Breast epithelium (tissue), 4 donors: ENCODE results near the gene F3. TPM values are rescaled to one million over a fixed set of nuclear protein-coding genes. Genes with fewer than 3 reads are reported as not detected.
A peak's percentile ranks its signal among the peaks of the same experiment; 100 is the strongest.

Experiments
- DNase-seq, 2 donors: peaks; one replicate each; pipeline ENCODE4 v3.0.0-alpha.2; 2019; ENCODE audit warnings: low spot score in 2 of 2
- H3K27ac ChIP-seq, 2 donors: fragments of 200-600 bp; sonication (generic) in 1 of 2; one replicate each; pipeline ENCODE4 v1.5.1; 2016 to 2019; ENCODE audit warnings: mild to moderate bottlenecking in 1 of 2
- H3K27me3 ChIP-seq, 2 donors: fragments of 200-600 bp; sonication (generic) in 1 of 2; one replicate each; pipeline versions ENCODE4 v1.5.1 to v1.6.0; 2017 to 2019; ENCODE audit warnings: control low read depth in 1 of 2, mild to moderate bottlenecking in 1 of 2
- H3K36me3 ChIP-seq: fragments of 200-600 bp; one replicate; pipeline ENCODE4 v1.5.1; 2019
- H3K4me1 ChIP-seq, 2 donors: fragments of 200-600 bp; sonication (generic); one replicate each; pipeline ENCODE4 v1.5.1; 2016 to 2019; ENCODE audit warnings: control low read depth in 1 of 2
- H3K4me3 ChIP-seq, 3 donors: fragments of 200-600 bp; sonication (generic); 1 replicate in 2 of 3; 2 replicates in 1 of 3; pipeline ENCODE4 v1.5.1; 2016 to 2019; ENCODE audit warnings: mild to moderate bottlenecking in 3 of 3, moderate library complexity in 2 of 3
- H3K9me3 ChIP-seq, 2 donors: fragments of 200-600 bp; sonication (generic) in 1 of 2; one replicate each; pipeline ENCODE4 v1.5.1; 2016 to 2019; ENCODE audit warnings: control low read depth in 1 of 2
- CTCF ChIP-seq, 3 donors: fragments of 450-650 bp; IDR thresholded peaks; one replicate each; pipeline ENCODE4 v1.5.1; 2016 to 2017; ENCODE audit warnings: antibody characterized with exemption in 3 of 3, mild to moderate bottlenecking in 3 of 3, moderate library complexity in 3 of 3
- POLR2A ChIP-seq: fragments of 450-650 bp; IDR thresholded peaks from one replicate; pipeline ENCODE4 v1.6.1; 2016; ENCODE audit warnings: antibody characterized with exemption, mild to moderate bottlenecking, moderate library complexity
- POLR2AphosphoS5 ChIP-seq, 3 donors: sonication (generic); formaldehyde crosslinking; IDR thresholded peaks; one replicate each; pipeline ENCODE4 v1.6.1; 2017; ENCODE audit warnings: antibody characterized with exemption in 3 of 3
- intact Hi-C: fragments of 100-400 bp; cut with DNase I; formaldehyde crosslinking; loops from one replicate; pipeline ENCODE4 v1.15.1; 2023; ENCODE audit warnings: low total_unique reads
- total RNA-seq, 3 donors: library from RNA; depleted of rRNA; stranded (reverse); fragments of >200 nt; gene quantifications; one replicate each; pipeline ENCODE4 v1.1.0, GENCODE V29; 2016

F3 gene
- total RNA-seq, 3 donors from 2014 or later = 61.9 to 115 (median 108) TPM

GRCh38 chr1:94565901-94566300 is 24.3 kb upstream of the F3 start:
- H3K9me3 ChIP-seq = no peaks in the 10 kb centered on the region
- intact Hi-C loops = no loop called here
- DNase-seq = no peak

GRCh38 chr1:94562519-94563260 is 21.1 kb upstream of the F3 start:
- Histone ChIP-seq H3K4me1 (no peaks in the 10 kb centered on the region), H3K27me3 (no peaks in the 10 kb centered on the region), H3K27ac (peak overlapping the region in 1 of 2 donors; percentile 7), H3K36me3 (no peaks in the 10 kb centered on the region), H3K9me3 (no peaks in the 10 kb centered on the region), H3K4me3 (no peak overlapping the region)
- DNase-seq = no peak
- intact Hi-C loops = loop anchor here (5.0 kb wide), 1 partner anchor 225 kb away; no protein-coding TSS in a partner anchor
- TF ChIP-seq POLR2AphosphoS5 (IDR thresholded peaks at IDR 0.05) = no peak
- no peak for TF ChIP-seq CTCF (IDR thresholded peaks at IDR 0.05)
- no peak for TF ChIP-seq POLR2A

More at GRCh38 chr1:94565901-94566300, 24.3 kb upstream of the F3 start:
- TF ChIP-seq CTCF (IDR thresholded peaks at IDR 0.05) (no peak), POLR2AphosphoS5 (IDR thresholded peaks at IDR 0.05) (no peak), POLR2A (no peak)
- Histone ChIP-seq H3K4me1 (no peaks in the 10 kb centered on the region), H3K27ac (no peak overlapping the region), H3K4me3 (no peak overlapping the region), H3K27me3 (no peaks in the 10 kb centered on the region), H3K36me3 (no peaks in the 10 kb centered on the region)

GRCh38 chr1:94560333-94560732 is 18.8 kb upstream of the F3 start:
- TF ChIP-seq CTCF (IDR thresholded peaks at IDR 0.05) = peak in 1 of 3 donors; percentile 41
- no peak for TF ChIP-seq POLR2AphosphoS5 (IDR thresholded peaks at IDR 0.05)
- no peaks in the 10 kb centered on the region for H3K4me1 ChIP-seq
- peak overlapping the region; percentile 70 to 74 for H3K27ac ChIP-seq
- no peaks in the 10 kb centered on the region for H3K9me3 ChIP-seq
- no peaks in the 10 kb centered on the region for H3K36me3 ChIP-seq
- intact Hi-C loops = loop anchor here (5.0 kb wide), 1 partner anchor 223 kb away; no protein-coding TSS in a partner anchor
- no peak overlapping the region for H3K4me3 ChIP-seq
- no peaks in the 10 kb centered on the region for H3K27me3 ChIP-seq
- no peak for DNase-seq

- no peaks in the 10 kb centered on the region for H3K36me3 ChIP-seq
- no peaks in the 10 kb centered on the region for H3K9me3 ChIP-seq
- TF ChIP-seq POLR2A (no peak), POLR2AphosphoS5 (IDR thresholded peaks at IDR 0.05) (peak in 1 of 3 donors; percentile 7), CTCF (IDR thresholded peaks at IDR 0.05) (no peak)
- no peak overlapping the region for H3K4me3 ChIP-seq
- H3K27me3 ChIP-seq = no peaks in the 10 kb centered on the region
- DNase-seq = no peak
- no peaks in the 10 kb centered on the region for H3K4me1 ChIP-seq
- peak overlapping the region; percentile 70 to 74 for H3K27ac ChIP-seq
- intact Hi-C loops = loop anchor here (5.0 kb wide), 1 partner anchor 223 kb away; no protein-coding TSS in a partner anchor
These were observed 18.4 kb upstream of the F3 start for GRCh38 chr1:94559921-94560320.

GRCh38 chr1:94555091-94555490 is 13.5 kb upstream of the F3 start:
- DNase-seq = no peak
- H3K27ac ChIP-seq = peak overlapping the region; percentile 13 to 71
- no peaks in the 10 kb centered on the region for H3K9me3 ChIP-seq
- TF ChIP-seq CTCF (IDR thresholded peaks at IDR 0.05) (no peak), POLR2AphosphoS5 (IDR thresholded peaks at IDR 0.05) (no peak), POLR2A (no peak)
- intact Hi-C loops = no loop called here
- H3K36me3 ChIP-seq = no peaks in the 10 kb centered on the region
- no peaks in the 10 kb centered on the region for H3K27me3 ChIP-seq
- H3K4me3 ChIP-seq = no peak overlapping the region
- no peaks in the 10 kb centered on the region for H3K4me1 ChIP-seq
